ENCODE results near the gene C1orf115.
"Not testable (repeated sequence)": the region's sequence is repeated elsewhere in the genome, so short reads cannot be mapped to it uniquely, and the experiment has no call there.

Gene C1orf115

DNA sequence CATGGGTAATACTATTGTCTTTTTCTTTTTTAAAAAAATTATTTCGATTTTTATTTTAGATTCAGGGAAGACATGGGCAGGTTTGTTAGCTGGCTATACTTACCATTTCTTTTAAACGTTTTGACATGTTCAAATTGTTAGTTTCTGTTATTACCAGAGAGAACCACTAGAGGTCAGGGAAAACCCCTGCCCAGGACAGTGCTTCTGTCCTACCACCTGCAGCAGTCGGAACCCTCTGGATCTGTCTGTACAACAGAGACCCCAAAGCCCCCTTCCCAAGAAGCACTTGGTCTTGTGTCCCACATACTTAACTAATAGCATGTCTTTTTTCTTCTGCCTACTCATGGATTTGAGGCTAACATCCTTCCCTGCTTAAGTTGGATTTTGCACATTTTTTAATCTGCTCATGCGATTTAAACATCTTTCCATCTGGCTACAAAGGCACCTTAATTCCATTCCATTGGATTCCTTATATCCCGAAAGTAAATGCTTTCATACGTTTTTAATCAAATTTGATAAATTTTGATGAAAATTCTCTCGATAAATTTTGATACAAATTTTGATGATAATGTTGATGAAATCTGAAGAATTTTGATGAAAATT lies 10.0 kb upstream of the C1orf115 start:
- Histone ChIP-seq H3K36me3 (ENCODE audit: control insufficient read depth, insufficient read depth, low read length) (no peaks in the 10 kb centered on the region), H3K27ac (ENCODE audit: low read depth, low read length) (no peak overlapping the region), H3K4me1 (ENCODE audit: control insufficient read depth, insufficient read depth, low read length) (no peaks in the 10 kb centered on the region), H3K27me3 (ENCODE audit: control insufficient read depth, insufficient read depth, low read length) (no peaks in the 10 kb centered on the region), H3K4me3 (ENCODE audit: low read depth, low read length) (no peak overlapping the region), H3K9ac (ENCODE audit: low read length) (no peak overlapping the region), H3K9me3 (ENCODE audit: control insufficient read depth, insufficient read depth, low read depth, low read length) (no peaks in the 10 kb centered on the region)

DNA sequence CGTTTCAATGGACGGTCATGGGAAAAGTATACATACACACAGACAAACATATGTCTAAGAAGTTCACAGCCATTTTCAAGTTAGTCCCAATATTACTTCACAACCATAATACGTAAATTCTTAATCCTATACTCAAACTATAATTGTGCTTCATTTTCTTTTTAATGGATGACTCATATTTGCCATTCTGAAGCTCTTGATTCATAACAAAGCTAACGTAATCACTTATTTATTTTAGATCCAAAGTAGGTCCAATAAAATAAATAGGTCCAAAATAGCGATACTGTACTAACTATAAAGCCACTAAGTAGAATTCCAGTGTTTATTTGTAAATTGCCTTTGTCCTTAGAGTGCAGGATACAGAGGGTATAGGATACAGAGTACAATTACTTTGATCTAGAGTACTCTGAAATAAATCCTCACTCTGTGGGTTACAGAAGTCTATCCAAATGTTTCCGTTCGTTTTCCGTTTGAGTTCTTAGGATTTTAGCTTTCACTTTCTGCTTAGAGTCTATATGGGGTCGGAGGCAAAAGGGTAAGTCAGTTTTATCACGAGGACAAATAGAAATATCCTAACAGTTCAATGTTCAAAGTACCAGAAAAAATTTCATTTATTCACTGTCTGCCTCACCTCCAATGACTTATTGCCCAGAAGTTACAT lies 8.8 kb upstream of the C1orf115 start:
- Histone ChIP-seq H3K9me3 (ENCODE audit: control insufficient read depth, insufficient read depth, low read depth, low read length) (no peaks in the 10 kb centered on the region), H3K27me3 (ENCODE audit: control insufficient read depth, insufficient read depth, low read length) (no peaks in the 10 kb centered on the region), H3K27ac (ENCODE audit: low read depth, low read length) (no peak overlapping the region), H3K36me3 (ENCODE audit: control insufficient read depth, insufficient read depth, low read length) (no peaks in the 10 kb centered on the region), H3K9ac (ENCODE audit: low read length) (no peak overlapping the region), H3K4me1 (ENCODE audit: control insufficient read depth, insufficient read depth, low read length) (no peaks in the 10 kb centered on the region), H3K4me3 (ENCODE audit: low read depth, low read length) (no peak overlapping the region)

DNA sequence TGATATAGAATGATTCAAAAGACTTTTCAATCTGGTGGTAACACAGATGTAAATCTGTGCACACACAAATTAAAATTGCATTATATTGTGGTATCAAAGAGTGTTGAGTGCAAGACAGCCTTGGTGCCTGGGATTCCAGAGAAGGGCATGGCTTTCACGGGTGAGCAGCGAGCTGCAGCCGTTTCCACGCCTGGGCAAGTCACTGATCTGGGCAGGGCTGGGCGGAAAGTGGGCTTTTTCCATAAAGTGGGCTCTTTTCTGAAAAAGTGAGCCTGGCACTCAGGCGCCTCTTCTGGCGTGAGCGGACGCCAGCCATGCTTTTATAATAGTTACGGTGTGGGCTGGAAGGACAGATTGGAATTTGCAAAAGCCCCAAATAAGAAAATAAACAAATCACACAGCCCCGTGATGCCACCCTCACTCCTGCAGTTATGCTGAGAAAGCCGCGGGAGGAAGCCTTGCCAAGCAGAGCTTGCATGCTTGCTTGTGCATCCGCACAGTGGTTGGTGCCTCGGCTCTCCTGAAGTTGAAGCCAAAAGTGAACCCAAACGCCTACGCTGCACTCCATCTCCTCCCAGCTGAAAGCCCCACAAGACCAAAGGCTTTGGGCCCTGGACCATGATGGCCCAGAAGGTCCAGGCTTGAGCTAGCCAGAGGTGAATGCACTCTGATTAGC lies 7.1 kb upstream of the C1orf115 start:
- H3K4me1 ChIP-seq (ENCODE audit: control insufficient read depth, insufficient read depth, low read length): no peaks in the 10 kb centered on the region
- H3K27me3 ChIP-seq (ENCODE audit: control insufficient read depth, insufficient read depth, low read length): no peaks in the 10 kb centered on the region
- H3K9ac ChIP-seq (ENCODE audit: low read length): no peak overlapping the region
- no peaks in the 10 kb centered on the region for H3K9me3 ChIP-seq (ENCODE audit: control insufficient read depth, insufficient read depth, low read depth, low read length)
- H3K27ac ChIP-seq (ENCODE audit: low read depth, low read length): no peak overlapping the region
- H3K4me3 ChIP-seq (ENCODE audit: low read depth, low read length): no peak overlapping the region
- no peaks in the 10 kb centered on the region for H3K36me3 ChIP-seq (ENCODE audit: control insufficient read depth, insufficient read depth, low read length)

DNA sequence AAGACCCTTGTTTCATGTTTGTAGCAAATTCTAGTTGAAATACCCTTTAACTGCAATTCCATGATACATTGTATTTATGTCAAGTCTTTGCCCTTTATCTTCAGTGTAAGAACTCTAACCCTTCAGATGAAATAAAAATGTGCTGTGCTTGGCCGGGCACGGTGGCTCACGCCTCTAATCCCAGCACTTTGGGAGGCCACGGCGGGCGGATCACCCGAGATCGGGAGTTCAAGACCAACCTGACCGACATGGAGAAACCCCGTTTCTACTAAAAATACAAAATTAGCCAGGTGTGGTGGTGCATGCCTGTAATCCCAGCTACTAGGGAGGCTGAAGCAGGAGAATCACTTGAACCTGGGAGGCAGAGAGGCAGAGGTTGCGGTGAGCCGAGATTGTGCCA lies 6.4 kb upstream of the C1orf115 start:
- not testable (repeated sequence) for H3K4me1 ChIP-seq (ENCODE audit: control insufficient read depth, insufficient read depth, low read length); H3K9ac ChIP-seq (ENCODE audit: low read length); H3K36me3 ChIP-seq (ENCODE audit: control insufficient read depth, insufficient read depth, low read length); H3K9me3 ChIP-seq (ENCODE audit: control insufficient read depth, insufficient read depth, low read depth, low read length); H3K27me3 ChIP-seq (ENCODE audit: control insufficient read depth, insufficient read depth, low read length); H3K4me3 ChIP-seq (ENCODE audit: low read depth, low read length); H3K27ac ChIP-seq (ENCODE audit: low read depth, low read length)

DNA sequence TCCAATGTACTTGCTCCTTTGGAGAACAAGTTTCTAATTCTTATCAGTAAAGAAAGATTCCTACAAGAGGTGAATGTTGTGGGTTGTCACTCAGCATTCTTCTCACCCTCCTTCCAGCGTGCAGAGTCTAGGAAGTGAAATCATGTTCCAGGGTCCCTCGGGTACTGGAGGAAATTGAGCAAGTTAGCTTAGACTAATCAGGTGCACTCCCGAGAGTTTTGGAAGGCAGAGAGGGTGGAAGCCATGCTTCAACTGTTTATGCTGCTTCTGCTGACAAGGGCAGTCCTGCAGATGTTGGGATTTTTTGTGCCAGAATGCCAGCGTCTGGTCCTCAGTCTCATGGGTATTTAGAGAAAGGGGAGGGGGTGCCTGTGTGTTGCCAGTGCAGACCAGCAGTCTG lies 5.3 kb upstream of the C1orf115 start:
- Histone ChIP-seq H3K9ac (ENCODE audit: low read length) (no peak overlapping the region), H3K4me3 (ENCODE audit: low read depth, low read length) (no peak overlapping the region), H3K9me3 (ENCODE audit: control insufficient read depth, insufficient read depth, low read depth, low read length) (no peaks in the 10 kb centered on the region), H3K4me1 (ENCODE audit: control insufficient read depth, insufficient read depth, low read length) (no peaks in the 10 kb centered on the region), H3K36me3 (ENCODE audit: control insufficient read depth, insufficient read depth, low read length) (no peaks in the 10 kb centered on the region), H3K27ac (ENCODE audit: low read depth, low read length) (no peak overlapping the region), H3K27me3 (ENCODE audit: control insufficient read depth, insufficient read depth, low read length) (peaks cover 8% of the 10 kb centered on the region)

DNA sequence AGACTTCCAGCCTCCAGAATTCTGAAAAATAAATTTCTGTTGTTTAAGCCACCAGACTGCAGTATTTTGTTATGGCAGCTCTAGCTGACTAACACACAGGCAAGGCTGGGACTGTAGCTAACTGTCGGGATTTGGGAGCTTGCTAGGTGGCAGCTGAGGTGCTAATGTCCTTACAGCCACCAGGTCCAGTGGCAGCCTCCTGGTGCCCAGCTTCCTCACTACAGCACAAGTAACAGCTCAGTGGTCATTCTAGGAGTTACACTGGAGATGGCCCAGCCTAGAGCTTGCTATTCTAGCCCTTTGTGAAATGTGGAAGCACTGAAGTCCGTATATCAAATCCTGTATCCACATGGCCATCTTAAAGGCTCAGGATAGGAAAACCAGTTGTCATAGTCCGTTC lies 4.3 kb upstream of the C1orf115 start:
- Histone ChIP-seq H3K27ac (ENCODE audit: low read depth, low read length) (no peak overlapping the region), H3K27me3 (ENCODE audit: control insufficient read depth, insufficient read depth, low read length) (peaks cover 16% of the 10 kb centered on the region), H3K9ac (ENCODE audit: low read length) (no peak overlapping the region), H3K4me3 (ENCODE audit: low read depth, low read length) (no peak overlapping the region), H3K9me3 (ENCODE audit: control insufficient read depth, insufficient read depth, low read depth, low read length) (no peaks in the 10 kb centered on the region), H3K4me1 (ENCODE audit: control insufficient read depth, insufficient read depth, low read length) (no peaks in the 10 kb centered on the region), H3K36me3 (ENCODE audit: control insufficient read depth, insufficient read depth, low read length) (no peaks in the 10 kb centered on the region)

DNA sequence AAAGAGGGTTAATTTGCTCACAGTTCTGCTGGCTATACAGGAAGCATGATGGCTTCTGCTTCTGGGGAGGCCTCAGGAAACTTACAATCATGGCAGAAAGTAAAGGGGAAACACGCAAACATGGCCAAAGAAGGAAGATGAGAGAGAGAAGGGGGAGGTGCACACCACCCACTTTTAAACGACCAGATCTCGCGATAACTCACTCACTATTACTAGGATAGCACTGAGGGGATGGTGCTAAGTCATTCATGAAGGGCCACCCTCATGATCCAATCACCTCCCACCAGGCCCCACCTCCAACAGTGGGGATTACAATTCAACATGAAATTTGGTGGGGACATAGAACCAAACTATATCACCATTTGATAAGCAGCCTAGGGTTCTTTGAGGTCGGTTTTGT lies 2.4 kb upstream of the C1orf115 start:
- no peaks in the 10 kb centered on the region; the same call in 1 of the 2 replicates for H3K4me1 ChIP-seq (ENCODE audit: control insufficient read depth, insufficient read depth, low read length)
- H3K27me3 ChIP-seq (ENCODE audit: control insufficient read depth, insufficient read depth, low read length): peaks cover 35% of the 10 kb centered on the region
- no peak overlapping the region for H3K27ac ChIP-seq (ENCODE audit: low read depth, low read length)
- no peak overlapping the region for H3K9ac ChIP-seq (ENCODE audit: low read length)
- no peak overlapping the region for H3K4me3 ChIP-seq (ENCODE audit: low read depth, low read length)
- H3K36me3 ChIP-seq (ENCODE audit: control insufficient read depth, insufficient read depth, low read length): no peaks in the 10 kb centered on the region
- no peaks in the 10 kb centered on the region for H3K9me3 ChIP-seq (ENCODE audit: control insufficient read depth, insufficient read depth, low read depth, low read length)

DNA sequence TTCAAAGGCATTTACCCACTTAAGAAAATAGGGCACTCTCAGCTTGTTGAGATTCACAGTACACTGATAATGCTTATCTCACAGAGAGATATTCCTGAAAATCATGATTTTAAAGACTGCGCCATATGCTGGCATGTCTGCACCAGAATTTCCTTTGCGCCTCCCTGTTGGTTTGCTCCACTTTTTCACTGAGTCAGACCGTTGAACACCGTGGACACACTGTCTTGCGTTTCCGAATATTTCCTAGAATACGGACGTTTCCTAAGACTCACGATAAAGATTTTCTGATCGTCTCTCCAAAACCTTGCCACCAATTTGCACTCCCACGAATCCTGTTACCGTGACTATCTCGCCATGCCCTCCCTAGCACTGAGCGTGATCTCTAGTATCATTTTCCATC lies 497 bp upstream of the C1orf115 start:
- no peaks in the 10 kb centered on the region; the same call in 1 of the 2 replicates for H3K4me1 ChIP-seq (ENCODE audit: control insufficient read depth, insufficient read depth, low read length)
- H3K4me3 ChIP-seq (ENCODE audit: low read depth, low read length): peak overlapping the region; percentile 78
- no peaks in the 10 kb centered on the region for H3K9me3 ChIP-seq (ENCODE audit: control insufficient read depth, insufficient read depth, low read depth, low read length)
- H3K36me3 ChIP-seq (ENCODE audit: control insufficient read depth, insufficient read depth, low read length): no peaks in the 10 kb centered on the region
- H3K27ac ChIP-seq (ENCODE audit: low read depth, low read length): no peak overlapping the region
- no peak overlapping the region for H3K9ac ChIP-seq (ENCODE audit: low read length)
- peaks cover 42% of the 10 kb centered on the region for H3K27me3 ChIP-seq (ENCODE audit: control insufficient read depth, insufficient read depth, low read length)

DNA sequence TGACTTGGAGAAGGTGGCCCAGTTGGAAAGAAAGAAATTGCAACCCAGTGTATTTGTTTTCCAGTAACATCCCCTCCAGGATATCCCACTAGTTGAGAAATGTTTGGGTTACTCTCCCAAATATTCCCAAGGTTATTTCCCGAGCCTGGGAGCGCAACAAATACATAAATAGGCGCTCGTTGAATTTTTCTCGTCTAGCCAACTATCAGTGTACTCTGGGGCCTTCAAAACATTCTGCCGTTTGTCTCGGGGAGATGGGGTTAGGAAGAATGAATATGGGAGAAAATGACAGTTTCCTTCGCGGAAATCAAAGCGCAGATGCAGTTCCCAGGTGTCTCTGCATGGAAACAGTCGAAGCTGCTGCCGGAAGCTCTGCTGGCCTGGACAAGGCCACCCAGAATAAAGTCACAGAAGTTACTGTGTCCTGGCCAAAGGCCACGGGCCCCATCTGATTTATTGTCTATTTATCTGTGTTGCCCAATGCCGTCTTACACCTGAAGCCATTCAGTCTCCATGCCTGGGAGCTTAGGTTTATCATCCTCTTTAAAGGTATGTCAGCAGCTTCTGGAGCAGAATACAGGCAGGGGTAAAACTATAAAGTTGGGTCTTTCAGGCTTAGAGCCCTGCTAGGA lies 1.0 kb downstream of the C1orf115 start:
- no peaks in the 10 kb centered on the region for H3K36me3 ChIP-seq (ENCODE audit: control insufficient read depth, insufficient read depth, low read length)
- peaks cover 42% of the 10 kb centered on the region for H3K27me3 ChIP-seq (ENCODE audit: control insufficient read depth, insufficient read depth, low read length)
- H3K4me3 ChIP-seq (ENCODE audit: low read depth, low read length): peak overlapping the region; percentile 78
- H3K4me1 ChIP-seq (ENCODE audit: control insufficient read depth, insufficient read depth, low read length): no peaks in the 10 kb centered on the region; the same call in 1 of the 2 replicates
- H3K27ac ChIP-seq (ENCODE audit: low read depth, low read length): no peak overlapping the region
- no peak overlapping the region for H3K9ac ChIP-seq (ENCODE audit: low read length)
- no peaks in the 10 kb centered on the region for H3K9me3 ChIP-seq (ENCODE audit: control insufficient read depth, insufficient read depth, low read depth, low read length)

DNA sequence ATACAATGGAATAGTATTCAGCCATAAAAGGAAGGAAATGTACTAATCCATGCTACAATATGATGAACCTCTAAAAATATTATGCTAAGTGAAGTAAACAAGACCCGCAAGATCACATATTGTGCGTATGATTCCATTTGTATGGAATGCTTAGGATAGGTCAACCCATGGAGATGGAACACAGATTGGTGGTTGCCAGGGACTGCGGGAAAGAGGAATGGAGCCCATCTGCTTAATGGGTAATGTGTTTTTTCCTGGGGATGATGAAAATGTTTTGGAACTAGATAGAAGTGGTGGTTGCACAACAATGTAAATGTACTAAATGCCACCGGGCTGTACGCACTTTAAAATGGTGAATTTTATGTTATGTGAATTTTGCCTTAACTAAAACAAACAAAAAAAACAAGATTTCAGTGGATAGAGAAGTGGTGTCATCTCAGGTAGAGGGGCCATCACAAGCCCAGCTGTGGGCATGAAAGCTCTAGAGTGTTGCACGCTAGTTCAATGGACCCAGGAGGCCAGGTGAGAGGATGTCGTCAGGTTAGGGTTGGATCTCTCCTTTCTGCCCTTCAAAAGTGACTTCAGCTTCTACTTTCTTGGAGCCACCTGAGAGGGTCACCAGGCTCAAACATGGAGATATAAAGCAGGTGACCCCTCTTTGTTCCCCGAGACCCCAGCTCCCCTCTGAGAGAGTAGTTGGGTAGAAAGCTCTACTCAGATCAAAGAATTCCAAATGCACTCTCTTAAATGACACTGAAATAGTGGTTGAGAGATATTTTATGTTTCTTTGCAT lies 2.5 kb downstream of the C1orf115 start:
- Histone ChIP-seq H3K4me1 (ENCODE audit: control insufficient read depth, insufficient read depth, low read length) (no peaks in the 10 kb centered on the region; the same call in 1 of the 2 replicates), H3K27me3 (ENCODE audit: control insufficient read depth, insufficient read depth, low read length) (peaks cover 45% of the 10 kb centered on the region), H3K27ac (ENCODE audit: low read depth, low read length) (no peak overlapping the region), H3K9me3 (ENCODE audit: control insufficient read depth, insufficient read depth, low read depth, low read length) (no peaks in the 10 kb centered on the region), H3K9ac (ENCODE audit: low read length) (no peak overlapping the region), H3K36me3 (ENCODE audit: control insufficient read depth, insufficient read depth, low read length) (no peaks in the 10 kb centered on the region), H3K4me3 (ENCODE audit: low read depth, low read length) (no peak overlapping the region)

Measured in HUES6 (cell line).